Neural cell (in vitro differentiated cells): ENCODE measurements around the gene ENGASE. TPM values are rescaled to one million over a fixed set of nuclear protein-coding genes. Genes with fewer than 3 reads are reported as not detected.

Experiments used
- H2AFZ ChIP-seq: fragments of 200-600, 300-800 bp; sonication (generic), shearing (Covaris generic); 2 replicates; pipeline ENCODE4 v1.6.0; 2014; ENCODE audit warnings: low read depth, mild to moderate bottlenecking, antibody characterized with exemption, low read length, moderate library complexity
- H3F3A ChIP-seq: fragments of 200-600 bp; shearing (Covaris generic); 2 replicates; pipeline ENCODE4 v1.6.1; 2016; ENCODE audit warnings: mild to moderate bottlenecking, moderate library complexity, mixed read lengths, antibody characterized with exemption, low read length; ENCODE audit not compliant: insufficient read depth, poor library complexity, severe bottlenecking
- H3K27ac ChIP-seq: fragments of 200-600, 300-800 bp; sonication (generic), shearing (Covaris generic); 2 replicates; pipeline ENCODE4 v1.5.1; 2014; ENCODE audit warnings: mild to moderate bottlenecking, low read length, moderate library complexity
- H3K27me3 ChIP-seq: fragments of 300-800, 200-600 bp; sonication (generic), shearing (Covaris generic); 2 replicates; pipeline ENCODE4 v1.6.0; 2014; ENCODE audit warnings: mild to moderate bottlenecking, low read depth, low read length, moderate library complexity; ENCODE audit not compliant: insufficient read depth
- H3K36me3 ChIP-seq: fragments of 300-800, 200-600 bp; sonication (generic), shearing (Covaris generic); 2 replicates; pipeline ENCODE4 v1.5.1; 2014; ENCODE audit warnings: mild to moderate bottlenecking, antibody characterized with exemption, low read length, moderate library complexity; ENCODE audit not compliant: insufficient read depth
- H3K4me2 ChIP-seq: fragments of 300-800, 200-600 bp; sonication (generic), shearing (Covaris generic); 2 replicates; pipeline ENCODE4 v1.6.0; 2014; ENCODE audit warnings: mild to moderate bottlenecking, low read length
- H3K4me3 ChIP-seq: fragments of 300-800, 200-600 bp; sonication (generic), shearing (Covaris generic); 2 replicates; pipeline ENCODE4 v1.5.1; 2014; ENCODE audit warnings: mild to moderate bottlenecking, low read length, moderate library complexity
- H3K79me2 ChIP-seq: fragments of 200-600 bp; shearing (Covaris generic); replicated peaks from 2 replicates; pipeline ENCODE4 v1.6.0; 2014; ENCODE audit warnings: mild to moderate bottlenecking, low read length, moderate library complexity; ENCODE audit not compliant: insufficient read depth
- H3K9ac ChIP-seq: fragments of 300-800, 200-600 bp; sonication (generic), shearing (Covaris generic); 2 replicates; pipeline ENCODE4 v1.6.1; 2016; ENCODE audit warnings: mild to moderate bottlenecking, low read length, mixed read lengths
- H3K9me2 ChIP-seq: fragments of 200-600 bp; shearing (Covaris generic); 2 replicates; pipeline ENCODE4 v1.6.1; 2016; ENCODE audit warnings: mild to moderate bottlenecking, low read length, mixed read lengths; ENCODE audit not compliant: insufficient read depth
- H3K9me3 ChIP-seq: fragments of 200-600, 300-800 bp; sonication (generic), shearing (Covaris generic); 2 replicates; pipeline ENCODE4 v1.6.1; 2016; ENCODE audit warnings: mild to moderate bottlenecking, mixed run types, low read length, moderate library complexity, mixed read lengths
- H4K20me1 ChIP-seq: fragments of 200-600 bp; shearing (Covaris generic); 2 replicates; pipeline ENCODE4 v1.6.1; 2016; ENCODE audit warnings: mild to moderate bottlenecking, mixed run types; ENCODE audit not compliant: insufficient read depth
- CTCF ChIP-seq: fragments of 450-650 bp; IDR thresholded peaks from 2 replicates; pipeline ENCODE4 v1.5.1; 2014; ENCODE audit warnings: antibody characterized with exemption, mild to moderate bottlenecking, moderate library complexity; ENCODE audit not compliant: poor library complexity, severe bottlenecking
- EP300 ChIP-seq: fragments of 450-650 bp; conservative IDR thresholded peaks from 2 replicates; pipeline ENCODE4 v1.6.1; 2014; ENCODE audit warnings: antibody characterized with exemption, mild to moderate bottlenecking, moderate library complexity; ENCODE audit not compliant: poor library complexity, severe bottlenecking
- EZH2 ChIP-seq: fragments of 200-600, 300-800 bp; shearing (Covaris generic), sonication (generic); IDR thresholded peaks from 2 replicates; pipeline ENCODE4 v1.6.1; 2014; ENCODE audit warnings: antibody characterized with exemption, low read length, borderline replicate concordance, mild to moderate bottlenecking; ENCODE audit not compliant: insufficient read depth, poor library complexity, severe bottlenecking
- MXI1 ChIP-seq: fragments of 450-650 bp; conservative IDR thresholded peaks from 2 replicates; pipeline ENCODE4 v1.6.1; 2014; ENCODE audit warnings: antibody characterized with exemption, mild to moderate bottlenecking; ENCODE audit not compliant: poor library complexity, severe bottlenecking
- POLR2AphosphoS5 ChIP-seq: IDR thresholded peaks from 2 replicates; pipeline ENCODE4 v1.6.1; 2012
- RAD21 ChIP-seq: fragments of 450-650 bp; conservative IDR thresholded peaks from 2 replicates; pipeline ENCODE4 v1.6.1; 2014; ENCODE audit warnings: antibody characterized with exemption, mild to moderate bottlenecking, moderate library complexity
- REST ChIP-seq: IDR thresholded peaks from 2 replicates; pipeline ENCODE4 v1.6.1; 2012; ENCODE audit warnings: borderline replicate concordance
- SMC3 ChIP-seq: fragments of 450-650 bp; conservative IDR thresholded peaks from 2 replicates; pipeline ENCODE4 v1.6.1; 2014; ENCODE audit warnings: antibody characterized with exemption, mild to moderate bottlenecking, moderate library complexity; ENCODE audit not compliant: poor library complexity
- TAF1 ChIP-seq: IDR thresholded peaks from 2 replicates; pipeline ENCODE4 v1.6.1; 2012; ENCODE audit warnings: low read depth
- polyA plus RNA-seq: library from polyadenylated mRNA; depleted of rRNA; stranded (reverse); fragments of >200 nt; gene quantifications from 2 replicates; pipeline ENCODE4 v1.2.3, GENCODE V29; 2014

Gene ENGASE
- polyA plus RNA-seq, 1 donor from 2014 or later = 13.0 TPM

DNA sequence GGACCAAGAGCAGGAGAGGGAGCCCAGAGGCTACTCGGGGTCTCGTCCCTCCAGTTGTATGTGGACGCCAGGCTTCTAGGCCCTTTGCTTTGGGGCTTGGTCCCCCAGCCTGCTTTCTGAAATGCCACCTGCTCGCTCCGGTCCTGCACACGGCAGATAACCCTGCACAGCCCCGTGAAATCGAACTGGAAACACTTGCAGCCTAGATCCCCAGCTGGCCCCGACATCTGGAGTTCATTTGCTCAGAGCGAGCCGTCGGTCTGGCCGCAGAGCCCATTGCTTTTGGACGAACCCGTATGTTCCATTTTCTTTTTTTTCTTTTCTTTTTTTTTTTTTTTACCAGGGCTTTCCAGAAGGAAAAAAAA lies 27.7 kb upstream of the ENGASE start:
- H3K4me3 ChIP-seq = no peak overlapping the region
- no peak overlapping the region for H2AFZ ChIP-seq
- H3K4me2 ChIP-seq = no peak overlapping the region

GRCh38 chr17:79047291-79047920 lies 27.2 kb upstream of the ENGASE start:
- no peaks in the 10 kb centered on the region for H3K36me3 ChIP-seq
- no peaks in the 10 kb centered on the region for H3K79me2 ChIP-seq
- no peaks in the 10 kb centered on the region for H3K27me3 ChIP-seq
- H3K9ac ChIP-seq = no peak overlapping the region
- no peak overlapping the region for H3K27ac ChIP-seq
- no peak overlapping the region for H3K4me3 ChIP-seq
- H3K9me2 ChIP-seq = no peaks in the 10 kb centered on the region
- no peaks in the 10 kb centered on the region for H4K20me1 ChIP-seq
- H3K4me2 ChIP-seq = no peak overlapping the region
- H3K9me3 ChIP-seq = peaks cover 5% of the 10 kb centered on the region
- H3F3A ChIP-seq = no peaks in the 10 kb centered on the region
- no peak overlapping the region for H2AFZ ChIP-seq
- no peak for TF ChIP-seq RAD21
- no peak for TF ChIP-seq POLR2AphosphoS5
- TF ChIP-seq EP300 = no peak
- TF ChIP-seq EZH2 = no peak
- TF ChIP-seq CTCF = no peak
- TF ChIP-seq TAF1 = no peak
- no peak for TF ChIP-seq MXI1
- TF ChIP-seq SMC3 = no peak

More for the DNA sequence above, 27.7 kb upstream of the ENGASE start:
- TF ChIP-seq EP300 = no peak
- no peak for TF ChIP-seq POLR2AphosphoS5
- no peak for TF ChIP-seq RAD21
- TF ChIP-seq CTCF = no peak
- TF ChIP-seq EZH2 = no peak
- TF ChIP-seq MXI1 = no peak
- no peak for TF ChIP-seq SMC3
- TF ChIP-seq REST = no peak
- Histone ChIP-seq H3K27me3 (no peaks in the 10 kb centered on the region), H3F3A (no peaks in the 10 kb centered on the region), H3K27ac (no peak overlapping the region), H3K9me2 (no peaks in the 10 kb centered on the region), H3K9me3 (peaks cover 5% of the 10 kb centered on the region), H4K20me1 (no peaks in the 10 kb centered on the region), H3K9ac (no peak overlapping the region), H3K79me2 (no peaks in the 10 kb centered on the region), H3K36me3 (no peaks in the 10 kb centered on the region)
